ENCODE measurements around the gene UTP11. TPM values are rescaled to one million over a fixed set of nuclear protein-coding genes. Genes with fewer than 3 reads are reported as not detected.
"Not testable (repeated sequence)": the region's sequence is repeated elsewhere in the genome, so short reads cannot be mapped to it uniquely, and the experiment has no call there.

UTP11 gene
- total RNA-seq, 1 donor from 2014 or later = 32.5 TPM

GRCh38 chr1:38027201-38028104 lies 14.9 kb downstream of the UTP11 start:
- no peak for DNase-seq (ENCODE audit: low read depth in 2 of 2)

- DNase-seq (ENCODE audit: low read depth in 2 of 2) = no peak
Measured at GRCh38 chr1:38028105-38028591, 15.6 kb downstream of the UTP11 start.

GRCh38 chr1:38028671-38029070 lies 16.1 kb downstream of the UTP11 start:
- DNase-seq (ENCODE audit: low read depth in 2 of 2) = no peak

- no peak for DNase-seq (ENCODE audit: low read depth in 2 of 2)
Measured at GRCh38 chr1:38029081-38029681, 16.6 kb downstream of the UTP11 start.

- peak in 1 of 2 donors; percentile 66 for DNase-seq (ENCODE audit: low read depth in 2 of 2)
Measured at GRCh38 chr1:38029685-38030511, 17.4 kb downstream of the UTP11 start.

GRCh38 chr1:38030596-38031512 lies 18.3 kb downstream of the UTP11 start:
- DNase-seq (ENCODE audit: low read depth in 2 of 2) = no peak

GRCh38 chr1:38031513-38031866 lies 19.0 kb downstream of the UTP11 start:
- no peak for DNase-seq (ENCODE audit: low read depth in 2 of 2)

GRCh38 chr1:38032992-38033391 lies 20.5 kb downstream of the UTP11 start:
- DNase-seq (ENCODE audit: low read depth in 2 of 2) = not testable (repeated sequence)

- no peak for DNase-seq (ENCODE audit: low read depth in 2 of 2)
Measured at GRCh38 chr1:38034871-38035270, 22.3 kb downstream of the UTP11 start.

- peak in 1 of 2 donors; percentile 40 for DNase-seq (ENCODE audit: low read depth in 2 of 2)
Measured at GRCh38 chr1:38037221-38037939, 24.8 kb downstream of the UTP11 start.

- DNase-seq (ENCODE audit: low read depth in 2 of 2) = no peak
Measured at GRCh38 chr1:38038861-38039260, 26.3 kb downstream of the UTP11 start.

- DNase-seq (ENCODE audit: low read depth in 2 of 2) = no peak
Measured at GRCh38 chr1:38039331-38040088, 27.0 kb downstream of the UTP11 start.

- DNase-seq (ENCODE audit: low read depth in 2 of 2) = no peak
Measured at GRCh38 chr1:38041936-38042834, 29.7 kb downstream of the UTP11 start.

GRCh38 chr1:38043036-38043747 lies 30.7 kb downstream of the UTP11 start:
- no peak for DNase-seq (ENCODE audit: low read depth in 2 of 2)

GRCh38 chr1:38044221-38045215 lies 32.0 kb downstream of the UTP11 start:
- no peak for DNase-seq (ENCODE audit: low read depth in 2 of 2)
